SH-SY5Y (cell line): ENCODE results near the gene CES2.

ENCODE experiments used
- GATA2 ChIP-seq: IDR thresholded peaks from 2 replicates; pipeline ENCODE4 v1.6.1; 2011; ENCODE audit warnings: mild to moderate bottlenecking, low read depth, low read length
- GATA3 ChIP-seq: IDR thresholded peaks from 2 replicates; pipeline ENCODE4 v1.6.1; 2011; ENCODE audit warnings: low read depth, mild to moderate bottlenecking, low read length, moderate library complexity

CES2 gene

GRCh38 chr16:66919569-66920298 is 15.6 kb upstream of the CES2 start:
- TF ChIP-seq GATA3 (no peak), GATA2 (no peak)

GRCh38 chr16:66920299-66920590 is 15.1 kb upstream of the CES2 start:
- TF ChIP-seq GATA2 (no peak), GATA3 (no peak)

DNA sequence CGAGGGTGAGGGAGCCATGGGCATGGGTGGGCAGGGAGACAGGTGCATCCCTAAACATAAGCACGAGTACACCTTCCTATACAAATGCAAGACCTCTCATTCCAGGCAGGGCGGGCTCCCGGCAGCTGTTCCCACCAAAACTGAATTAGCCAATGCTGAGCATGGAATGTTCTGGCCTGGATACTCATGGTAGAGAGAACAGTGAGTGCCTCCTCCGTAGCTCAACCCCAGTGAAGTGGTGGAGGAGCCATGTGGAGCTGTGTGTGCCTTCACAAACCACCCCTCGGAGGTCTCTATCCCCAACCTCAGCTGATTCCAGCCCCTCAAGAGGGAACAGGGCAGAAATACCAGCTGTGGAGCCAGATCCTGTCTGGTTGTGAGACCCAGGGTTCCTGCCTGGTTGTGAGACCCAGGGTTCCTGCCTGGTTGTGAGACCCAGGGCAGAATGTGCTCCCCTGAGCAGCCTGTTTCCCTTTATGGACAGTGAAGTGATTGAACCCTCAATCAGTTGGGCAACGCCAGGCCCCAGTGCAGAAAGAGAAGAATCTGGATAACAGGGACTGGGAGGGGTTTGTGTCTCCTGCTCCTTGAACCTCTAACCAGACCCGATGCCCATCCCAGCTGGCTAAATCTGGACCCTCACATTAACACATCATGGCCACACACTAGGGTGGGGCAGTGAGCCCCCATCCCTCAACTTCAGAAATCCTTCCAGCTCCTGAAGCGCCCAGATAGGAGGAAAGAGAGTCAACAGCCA is 14.2 kb upstream of the CES2 start:
- TF ChIP-seq GATA3 (no peak), GATA2 (no peak)

- TF ChIP-seq GATA3 (no peak), GATA2 (no peak)
Measured at GRCh38 chr16:66921729-66922450, 13.4 kb upstream of the CES2 start.

DNA sequence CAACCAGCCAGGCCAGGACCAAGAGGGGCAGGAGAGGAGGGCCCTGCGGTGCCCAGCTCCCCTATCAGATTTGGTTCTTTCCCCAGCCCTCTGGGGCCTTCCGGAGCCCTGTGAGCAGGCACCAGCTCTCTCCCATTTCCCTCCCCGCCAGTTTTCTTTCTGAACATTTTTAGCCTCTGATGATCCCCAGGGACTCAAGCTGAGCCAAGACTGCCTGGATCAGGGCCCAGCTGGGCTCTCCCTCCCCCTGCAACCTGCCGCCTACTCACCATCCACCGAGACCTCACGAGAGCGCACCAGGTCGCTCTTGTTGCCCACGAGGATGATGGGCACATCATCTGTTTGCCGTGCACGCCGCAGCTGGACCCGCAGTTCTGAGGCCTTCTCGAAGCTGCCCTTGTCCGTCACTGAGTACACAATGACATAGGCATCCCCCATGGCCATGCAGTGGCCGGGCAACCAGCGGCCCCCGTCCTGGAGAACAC is 12.0 kb upstream of the CES2 start:
- TF ChIP-seq GATA2 (no peak), GATA3 (no peak)

- TF ChIP-seq GATA2: no peak
- no peak for TF ChIP-seq GATA3
Measured at GRCh38 chr16:66923866-66924265, 11.4 kb upstream of the CES2 start.

DNA sequence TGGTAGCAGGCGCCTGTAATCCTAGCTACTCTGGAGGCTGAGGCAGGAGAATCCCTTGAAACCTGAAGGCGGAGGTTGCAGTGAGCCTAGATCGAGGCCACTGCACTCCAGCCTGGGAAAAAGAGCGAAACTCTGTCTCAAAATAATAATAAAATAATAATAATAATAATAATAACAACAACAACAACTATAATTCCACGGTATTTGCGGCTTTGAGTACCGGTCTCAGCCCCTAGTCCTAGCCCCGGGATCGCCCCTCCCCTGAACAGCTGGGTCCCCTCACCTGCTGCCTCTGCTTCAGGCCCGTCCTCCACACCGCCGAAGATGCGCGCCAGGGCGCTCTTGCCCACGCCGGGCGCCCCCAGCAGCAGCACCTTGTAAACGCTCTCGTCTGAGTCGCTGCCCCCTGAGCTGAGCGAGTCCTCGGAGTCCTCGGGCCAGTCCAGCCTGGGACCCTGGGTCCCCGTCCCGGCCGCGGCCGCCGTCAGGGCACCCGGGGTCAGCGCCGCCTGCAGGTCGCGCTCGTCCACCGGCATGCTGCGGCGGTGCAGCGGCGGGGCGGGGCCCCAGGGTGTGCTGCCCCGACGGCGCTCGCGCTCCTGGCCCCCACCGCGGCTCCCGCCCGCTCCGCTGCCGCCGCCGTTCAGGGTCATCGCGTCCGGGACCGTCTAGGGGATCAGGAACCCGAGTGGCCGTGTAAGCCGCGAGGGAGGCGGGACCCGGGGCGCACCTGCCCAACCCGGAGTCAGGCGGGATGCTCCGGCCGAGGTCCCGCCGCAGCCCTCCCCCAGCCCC is 10.6 kb upstream of the CES2 start:
- TF ChIP-seq GATA2 (no peak), GATA3 (no peak)

- TF ChIP-seq GATA2 (no peak), GATA3 (no peak)
Measured at GRCh38 chr16:66925322-66925840, 9.9 kb upstream of the CES2 start, which contains the start of gene RRAD. RRAD (minus strand) TSS chr16:66925535; CDS start chr16:66925179, 356 bp downstream.

- TF ChIP-seq GATA3 (no peak), GATA2 (no peak)
Measured at GRCh38 chr16:66926171-66926947, 9.0 kb upstream of the CES2 start.

DNA sequence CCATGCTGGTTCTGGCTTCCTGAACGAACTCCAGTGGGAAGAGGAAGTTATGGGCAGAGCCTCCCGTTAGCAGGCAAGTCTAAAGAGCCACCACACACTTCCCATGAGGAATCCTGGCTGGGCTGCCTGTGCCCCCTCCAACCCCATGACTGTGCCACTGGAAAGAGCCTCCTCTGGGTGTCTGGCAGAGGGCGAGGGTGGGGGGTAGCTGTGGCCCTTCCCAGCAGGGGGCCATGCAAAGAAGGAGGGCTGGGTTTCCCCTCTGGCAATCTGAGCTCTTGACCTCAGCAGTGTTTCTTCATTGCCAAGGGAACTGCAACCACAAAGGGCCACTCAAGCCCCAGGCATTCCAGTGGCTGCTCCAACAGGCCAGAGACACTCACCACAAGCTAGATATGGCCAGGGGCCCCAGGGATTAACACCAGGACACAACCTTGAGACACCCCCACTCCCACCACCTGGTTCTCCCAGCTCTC is 8.3 kb upstream of the CES2 start:
- TF ChIP-seq GATA3: no peak
- TF ChIP-seq GATA2: no peak

DNA sequence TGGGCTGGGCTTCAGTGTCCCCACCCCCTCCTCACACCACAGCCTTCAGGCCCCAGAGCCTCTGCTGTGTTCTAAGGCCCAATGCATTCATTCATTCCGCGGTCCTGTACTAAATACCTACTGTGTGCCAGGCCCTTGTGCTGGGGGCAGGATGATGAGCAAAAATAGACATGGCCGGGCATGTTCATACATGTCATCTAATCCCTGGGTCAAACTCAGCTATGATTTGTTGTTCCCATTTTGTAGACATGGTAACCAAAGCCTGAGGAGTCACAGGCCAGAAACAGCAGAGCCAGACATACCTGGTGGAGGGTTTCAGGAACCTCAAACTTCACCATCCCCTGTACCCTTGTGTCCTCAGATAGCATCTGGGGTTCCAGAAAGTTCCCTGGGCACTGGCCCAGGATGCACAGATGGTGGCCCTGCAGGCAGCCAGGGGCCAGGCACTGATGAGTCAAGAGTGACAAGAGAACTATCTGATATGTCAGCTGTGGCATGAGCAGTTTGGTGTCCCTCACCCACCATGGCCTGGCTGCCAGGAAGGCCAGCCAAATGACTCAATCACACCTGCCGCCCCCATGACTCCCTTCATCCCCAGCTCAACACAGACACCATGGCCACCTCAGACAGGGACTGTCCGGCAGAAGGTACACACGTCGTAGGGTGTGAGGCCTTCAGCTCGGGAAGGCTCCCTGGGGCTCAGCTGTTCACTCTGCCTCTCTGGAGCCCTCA is 7.2 kb upstream of the CES2 start:
- TF ChIP-seq GATA2 (no peak), GATA3 (no peak)
